OCI-LY1 (cell line): ENCODE measurements around the gene S100A16.

ENCODE experiments used
- EZH2 ChIP-seq: fragments of 200-600 bp; sonication (generic), shearing (Covaris generic); IDR thresholded peaks from 2 replicates; pipeline ENCODE4 v1.8.0; 2017; ENCODE audit warnings: borderline replicate concordance, mixed run types, mild to moderate bottlenecking, antibody characterized with exemption, low read length, moderate library complexity, mixed read lengths
- TF ChIP-seq, protein P1 (sequence below): fragments of 200-600 bp; sonication (generic), shearing (Covaris generic); IDR thresholded peaks from 2 replicates; pipeline ENCODE4 v1.5.1; 2017; ENCODE audit warnings: mild to moderate bottlenecking, antibody characterized with exemption, low read length, moderate library complexity, mixed read lengths

DNA sequence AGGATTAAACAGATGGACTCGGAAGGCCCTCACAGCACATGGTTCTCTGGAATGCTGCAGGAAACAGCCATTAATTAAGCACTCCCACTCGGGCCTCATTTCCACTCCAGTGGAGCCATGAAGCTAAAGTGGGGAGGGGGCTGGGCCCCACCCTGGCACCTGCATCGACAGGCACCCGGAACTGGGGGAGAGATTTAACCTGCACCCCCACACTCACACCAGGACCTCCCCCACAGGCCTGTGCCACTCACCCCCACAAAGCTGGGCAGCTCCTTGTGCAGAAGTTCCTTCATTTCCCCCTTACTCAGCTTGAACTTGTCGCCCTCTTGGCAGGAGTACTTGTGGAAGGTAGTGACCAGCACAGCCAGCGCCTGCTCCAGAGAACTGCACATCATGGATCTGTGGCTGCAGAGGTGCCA lies 49.4 kb downstream of the S100A16 start:
- TF ChIP-seq, protein P1, sequence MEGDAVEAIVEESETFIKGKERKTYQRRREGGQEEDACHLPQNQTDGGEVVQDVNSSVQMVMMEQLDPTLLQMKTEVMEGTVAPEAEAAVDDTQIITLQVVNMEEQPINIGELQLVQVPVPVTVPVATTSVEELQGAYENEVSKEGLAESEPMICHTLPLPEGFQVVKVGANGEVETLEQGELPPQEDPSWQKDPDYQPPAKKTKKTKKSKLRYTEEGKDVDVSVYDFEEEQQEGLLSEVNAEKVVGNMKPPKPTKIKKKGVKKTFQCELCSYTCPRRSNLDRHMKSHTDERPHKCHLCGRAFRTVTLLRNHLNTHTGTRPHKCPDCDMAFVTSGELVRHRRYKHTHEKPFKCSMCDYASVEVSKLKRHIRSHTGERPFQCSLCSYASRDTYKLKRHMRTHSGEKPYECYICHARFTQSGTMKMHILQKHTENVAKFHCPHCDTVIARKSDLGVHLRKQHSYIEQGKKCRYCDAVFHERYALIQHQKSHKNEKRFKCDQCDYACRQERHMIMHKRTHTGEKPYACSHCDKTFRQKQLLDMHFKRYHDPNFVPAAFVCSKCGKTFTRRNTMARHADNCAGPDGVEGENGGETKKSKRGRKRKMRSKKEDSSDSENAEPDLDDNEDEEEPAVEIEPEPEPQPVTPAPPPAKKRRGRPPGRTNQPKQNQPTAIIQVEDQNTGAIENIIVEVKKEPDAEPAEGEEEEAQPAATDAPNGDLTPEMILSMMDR: no peak
- no peak for TF ChIP-seq EZH2
